Esophagus squamous epithelium (tissue), 4 donors: Measurements from ENCODE around the gene WWOX.

Experiments used
- CTCF ChIP-seq, 6 experiments: fragments of 450-650 bp in 4 of 6; fragments of 200-600 bp in 2 of 6; sonication (generic) in 2 of 6; IDR thresholded peaks; one replicate each; pipeline ENCODE4 v1.5.1; 2016 to 2019; ENCODE audit warnings: antibody characterized with exemption in 6 of 6, mild to moderate bottlenecking in 4 of 6, moderate library complexity in 4 of 6
- POLR2A ChIP-seq, 4 donors: fragments of 450-650 bp; IDR thresholded peaks; one replicate each; pipeline ENCODE4 v1.6.1; 2017; ENCODE audit warnings: antibody characterized with exemption in 4 of 4, mild to moderate bottlenecking in 4 of 4, moderate library complexity in 3 of 4

- TF ChIP-seq CTCF (IDR thresholded peaks at IDR 0.05) (no peak), POLR2A (IDR thresholded peaks at IDR 0.05) (no peak)
Observed at GRCh38 chr16:78436023-78436422, 336.6 kb downstream of the WWOX start.
